ENCODE results near the gene KNSTRN.

DNA sequence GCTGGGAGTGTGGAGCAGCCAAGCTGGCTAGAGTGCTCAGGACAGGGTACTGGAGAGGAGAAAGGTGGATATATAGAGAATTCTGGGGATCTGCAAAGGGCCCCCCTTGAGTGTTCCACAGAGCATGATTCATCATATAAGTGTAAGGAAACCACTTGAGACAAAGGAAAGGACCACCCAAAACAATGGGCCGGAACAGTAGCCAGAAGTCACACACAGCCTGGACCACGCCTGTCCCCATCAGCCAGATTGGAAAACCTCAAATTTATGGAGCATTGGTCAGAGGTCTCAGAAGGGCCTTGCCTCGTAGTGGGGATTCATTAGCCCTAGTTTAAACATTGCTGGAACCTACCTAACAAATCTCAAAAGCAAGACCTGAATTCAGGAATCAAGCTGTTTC lies 4.9 kb upstream of the KNSTRN start:
- TF ChIP-seq CTCF (IDR thresholded peaks at IDR 0.05) (no peak), POLR2A (IDR thresholded peaks at IDR 0.05) (no peak)
